ENCODE results near the gene FN3K. TPM values are rescaled to one million over a fixed set of nuclear protein-coding genes. Genes with fewer than 3 reads are reported as not detected.

FN3K gene
- total RNA-seq, 1 donor from 2014 or later: 19.7 TPM

- no peak for DNase-seq (ENCODE audit: extremely low read depth, low read depth, low spot score)
Measured at GRCh38 chr17:82793974-82794630, 58.7 kb downstream of the FN3K start.

- DNase-seq (ENCODE audit: extremely low read depth, low read depth, low spot score): no peak
Measured at GRCh38 chr17:82794781-82795482, 59.5 kb downstream of the FN3K start.

GRCh38 chr17:82795615-82796014, 60.2 kb downstream of the FN3K start:
- no peak for DNase-seq (ENCODE audit: extremely low read depth, low read depth, low spot score)

- no peak for DNase-seq (ENCODE audit: extremely low read depth, low read depth, low spot score)
Measured at GRCh38 chr17:82797061-82797460, 61.6 kb downstream of the FN3K start.

- DNase-seq (ENCODE audit: extremely low read depth, low read depth, low spot score): no peak
Measured at GRCh38 chr17:82798752-82799151, 63.3 kb downstream of the FN3K start.

- no peak for DNase-seq (ENCODE audit: extremely low read depth, low read depth, low spot score)
Measured at GRCh38 chr17:82799591-82799990, 64.2 kb downstream of the FN3K start.

Other genes starting within 250 kb of the FN3K start
- 55.0 and 56.8 TPM in 2 replicates for gene FOXK2, start 215.9 kb upstream of the FN3K start, total RNA-seq
- 78.3 and 94.4 TPM in 2 replicates for gene WDR45B, start 87.2 kb upstream of the FN3K start, total RNA-seq
- gene RAB40B, start 36.9 kb upstream of the FN3K start, total RNA-seq: 6.7 and 11.4 TPM in 2 replicates
- gene FN3KRP, start 18.9 kb upstream of the FN3K start, total RNA-seq: 23.1 and 24.0 TPM in 2 replicates
- gene TBCD, start 16.4 kb downstream of the FN3K start, total RNA-seq: 101 and 144 TPM in 2 replicates
- gene ZNF750, start 104.4 kb downstream of the FN3K start, total RNA-seq: 0.29 and 0.68 TPM in 2 replicates